GM12875 (cell line): ENCODE measurements around the gene PANK4.

Experiments
- H3K4me3 ChIP-seq: one replicate; pipeline ENCODE4 v1.5.1; 2011; ENCODE audit warnings: low read depth, low read length, control low read depth
- CTCF ChIP-seq: IDR thresholded peaks from 2 replicates; pipeline ENCODE4 v1.5.1; 2011; ENCODE audit warnings: low read depth, mild to moderate bottlenecking, control low read depth, inconsistent platforms, low read length, moderate library complexity, borderline replicate concordance; ENCODE audit not compliant: insufficient read depth

PANK4 gene

GRCh38 chr1:2480236-2480985, 46.0 kb downstream of the PANK4 start:
- no peak overlapping the region for H3K4me3 ChIP-seq
- no peak for TF ChIP-seq CTCF

GRCh38 chr1:2479618-2480017, 46.8 kb downstream of the PANK4 start:
- no peak for TF ChIP-seq CTCF
- no peak overlapping the region for H3K4me3 ChIP-seq

- H3K4me3 ChIP-seq, result no peak overlapping the region
- no peak for TF ChIP-seq CTCF
Observed at GRCh38 chr1:2479186-2479585, 47.2 kb downstream of the PANK4 start.

GRCh38 chr1:2477791-2478499, 48.5 kb downstream of the PANK4 start:
- H3K4me3 ChIP-seq, result no peak overlapping the region
- no peak for TF ChIP-seq CTCF

GRCh38 chr1:2477309-2477708, 49.1 kb downstream of the PANK4 start:
- H3K4me3 ChIP-seq, result no peak overlapping the region
- TF ChIP-seq CTCF, result no peak

- no peak for TF ChIP-seq CTCF
- H3K4me3 ChIP-seq, result no peak within 1 kb of the TSS
Observed at GRCh38 chr1:2476061-2476999, 50.1 kb downstream of the PANK4 start, which contains the start of gene PLCH2. PLCH2 (plus strand) TSS chr1:2476289; CDS start chr1:2476589, 300 bp downstream.
